Keratinocyte (primary cell): ENCODE data around the gene CHAF1A.

Experiments used
- CTCF ChIP-seq, 3 experiments: IDR thresholded peaks in 1 of 3; conservative IDR thresholded peaks in 1 of 3; optimal IDR thresholded peaks in 1 of 3; 2 replicates in 2 of 3; 3 replicates in 1 of 3; pipeline versions ENCODE3 to v1.5.1; 2011; ENCODE audit warnings: low read length in 3 of 3, mild to moderate bottlenecking in 3 of 3, moderate library complexity in 2 of 3, control low read depth in 1 of 3, inconsistent platforms in 1 of 3; ENCODE audit not compliant: insufficient read depth in 2 of 3; ENCODE audit errors: extremely low read depth in 1 of 3
- EZH2 ChIP-seq: IDR thresholded peaks from one replicate; pipeline ENCODE4 v1.6.1; 2012; ENCODE audit warnings: inconsistent platforms, mild to moderate bottlenecking, low read length, moderate library complexity

DNA sequence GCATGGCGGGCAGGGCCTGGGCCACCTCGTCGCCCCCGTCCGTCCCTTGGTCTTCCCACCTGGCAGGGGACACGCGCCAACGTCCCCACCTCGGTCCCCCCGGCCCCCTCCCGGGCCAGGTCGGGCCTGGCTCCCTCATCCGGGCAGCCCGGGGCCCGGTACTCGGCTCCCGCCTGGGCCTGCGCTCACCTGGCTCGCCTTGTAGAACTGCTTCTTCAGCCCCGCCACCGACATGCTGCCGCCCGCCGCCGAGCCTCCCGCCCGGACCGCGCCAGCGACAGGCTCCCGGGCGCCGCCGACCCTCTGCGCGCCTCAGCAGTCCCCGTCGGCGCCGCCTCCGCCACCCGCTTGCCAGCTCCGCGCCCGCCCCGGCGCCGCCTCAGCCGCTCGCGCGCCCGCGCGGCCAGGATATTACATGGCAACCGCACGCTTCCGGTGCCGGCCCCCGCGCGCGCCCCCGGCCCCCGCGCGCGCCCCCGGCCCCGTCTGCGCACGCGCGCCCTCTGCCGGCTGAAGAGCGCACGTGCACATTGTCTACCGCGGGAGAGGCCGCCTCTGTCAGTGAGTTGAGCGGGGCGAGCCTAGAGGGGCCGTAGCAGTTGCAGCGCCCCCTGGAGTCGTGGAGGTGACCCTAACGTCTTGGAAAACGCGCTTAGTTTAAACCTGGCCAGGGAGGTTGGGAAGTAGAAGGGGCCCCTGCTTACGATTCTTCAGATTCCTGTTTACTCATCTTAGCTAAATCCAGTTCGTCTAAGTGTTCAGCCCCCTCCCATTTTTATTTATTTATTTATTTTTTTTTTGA, 2.1 kb upstream of the CHAF1A start, which contains the start of gene SH3GL1:
- TF ChIP-seq CTCF (optimal IDR thresholded peaks at IDR 0.05 in 1 of 3, IDR thresholded peaks at IDR 0.05 in 1 of 3, conservative IDR thresholded peaks at IDR 0.05 in 1 of 3; ENCODE audit: extremely low read depth in 1 of 3, insufficient read depth in 2 of 3, low read length in 3 of 3) (peak; percentile 91 to 99 (median 96)), EZH2 (no peak)
